Liver (tissue), 3 donors: ENCODE results near the gene SLC9A4.

Experiments used
- FOXA1 ChIP-seq: IDR thresholded peaks from 2 replicates; pipeline ENCODE4 v1.6.1; 2016; ENCODE audit warnings: antibody characterized with exemption
- NR2F2 ChIP-seq: IDR thresholded peaks from 2 replicates; pipeline ENCODE4 v1.6.1; 2016; ENCODE audit warnings: antibody characterized with exemption
- TAF1 ChIP-seq: conservative IDR thresholded peaks from 2 replicates; pipeline ENCODE4 v1.6.1; 2016; ENCODE audit warnings: antibody characterized with exemption, mild to moderate bottlenecking
- YY1 ChIP-seq: IDR thresholded peaks from 2 replicates; pipeline ENCODE4 v1.6.1; 2016; ENCODE audit warnings: antibody characterized with exemption, mild to moderate bottlenecking
- TF ChIP-seq, protein P1 (sequence below): fragments of 150-350 bp; IDR thresholded peaks from 2 replicates; pipeline ENCODE4 v1.5.1; 2017; ENCODE audit warnings: improper control_type of control experiment, low read depth, low read length; ENCODE audit not compliant: missing input control
- TF ChIP-seq, protein P2 (sequence below): IDR thresholded peaks from 2 replicates; pipeline ENCODE4 v1.6.1; 2016; ENCODE audit warnings: antibody characterized with exemption
- TF ChIP-seq, protein P3 (sequence below): IDR thresholded peaks from 2 replicates; pipeline ENCODE4 v1.6.1; 2016; ENCODE audit warnings: antibody characterized with exemption
- donor health status: healthy.
- donor health status: healthy.

DNA sequence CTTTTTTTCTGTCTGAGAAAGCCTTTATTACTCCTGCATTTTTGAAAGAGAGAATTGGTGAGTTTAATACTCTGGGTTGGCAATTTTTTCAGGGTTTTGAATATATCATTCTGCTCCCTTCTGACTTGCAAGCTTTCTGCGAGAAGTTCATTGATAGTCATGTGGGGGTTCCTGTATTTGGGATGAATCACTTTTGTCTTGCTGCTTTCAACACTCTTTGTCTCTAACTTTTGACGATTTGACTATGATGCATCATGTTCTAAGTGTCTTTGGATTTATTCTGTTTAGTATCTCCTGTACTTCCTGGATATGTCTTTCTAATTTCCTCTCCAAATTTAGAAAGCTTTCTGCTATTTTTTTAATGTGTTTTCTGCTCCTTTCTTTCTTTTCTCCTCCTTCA, 105.3 kb downstream of the SLC9A4 start:
- TF ChIP-seq, protein P1, sequence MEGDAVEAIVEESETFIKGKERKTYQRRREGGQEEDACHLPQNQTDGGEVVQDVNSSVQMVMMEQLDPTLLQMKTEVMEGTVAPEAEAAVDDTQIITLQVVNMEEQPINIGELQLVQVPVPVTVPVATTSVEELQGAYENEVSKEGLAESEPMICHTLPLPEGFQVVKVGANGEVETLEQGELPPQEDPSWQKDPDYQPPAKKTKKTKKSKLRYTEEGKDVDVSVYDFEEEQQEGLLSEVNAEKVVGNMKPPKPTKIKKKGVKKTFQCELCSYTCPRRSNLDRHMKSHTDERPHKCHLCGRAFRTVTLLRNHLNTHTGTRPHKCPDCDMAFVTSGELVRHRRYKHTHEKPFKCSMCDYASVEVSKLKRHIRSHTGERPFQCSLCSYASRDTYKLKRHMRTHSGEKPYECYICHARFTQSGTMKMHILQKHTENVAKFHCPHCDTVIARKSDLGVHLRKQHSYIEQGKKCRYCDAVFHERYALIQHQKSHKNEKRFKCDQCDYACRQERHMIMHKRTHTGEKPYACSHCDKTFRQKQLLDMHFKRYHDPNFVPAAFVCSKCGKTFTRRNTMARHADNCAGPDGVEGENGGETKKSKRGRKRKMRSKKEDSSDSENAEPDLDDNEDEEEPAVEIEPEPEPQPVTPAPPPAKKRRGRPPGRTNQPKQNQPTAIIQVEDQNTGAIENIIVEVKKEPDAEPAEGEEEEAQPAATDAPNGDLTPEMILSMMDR = no peak
- TF ChIP-seq YY1 (no peak), FOXA1 (no peak), TAF1 (no peak), NR2F2 (no peak)
- TF ChIP-seq, protein P2, sequence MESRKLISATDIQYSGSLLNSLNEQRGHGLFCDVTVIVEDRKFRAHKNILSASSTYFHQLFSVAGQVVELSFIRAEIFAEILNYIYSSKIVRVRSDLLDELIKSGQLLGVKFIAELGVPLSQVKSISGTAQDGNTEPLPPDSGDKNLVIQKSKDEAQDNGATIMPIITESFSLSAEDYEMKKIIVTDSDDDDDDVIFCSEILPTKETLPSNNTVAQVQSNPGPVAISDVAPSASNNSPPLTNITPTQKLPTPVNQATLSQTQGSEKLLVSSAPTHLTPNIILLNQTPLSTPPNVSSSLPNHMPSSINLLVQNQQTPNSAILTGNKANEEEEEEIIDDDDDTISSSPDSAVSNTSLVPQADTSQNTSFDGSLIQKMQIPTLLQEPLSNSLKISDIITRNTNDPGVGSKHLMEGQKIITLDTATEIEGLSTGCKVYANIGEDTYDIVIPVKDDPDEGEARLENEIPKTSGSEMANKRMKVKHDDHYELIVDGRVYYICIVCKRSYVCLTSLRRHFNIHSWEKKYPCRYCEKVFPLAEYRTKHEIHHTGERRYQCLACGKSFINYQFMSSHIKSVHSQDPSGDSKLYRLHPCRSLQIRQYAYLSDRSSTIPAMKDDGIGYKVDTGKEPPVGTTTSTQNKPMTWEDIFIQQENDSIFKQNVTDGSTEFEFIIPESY = no peak
- TF ChIP-seq, protein P3, sequence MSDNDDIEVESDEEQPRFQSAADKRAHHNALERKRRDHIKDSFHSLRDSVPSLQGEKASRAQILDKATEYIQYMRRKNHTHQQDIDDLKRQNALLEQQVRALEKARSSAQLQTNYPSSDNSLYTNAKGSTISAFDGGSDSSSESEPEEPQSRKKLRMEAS = no peak
